Measurements from ENCODE around the gene IL5. TPM values are rescaled to one million over a fixed set of nuclear protein-coding genes. Genes with fewer than 3 reads are reported as not detected.

IL5 gene
- total and polyA plus RNA-seq, 2 donors (not counting 1 experiment from before 2014, with no cell fraction given), result not detected

DNA sequence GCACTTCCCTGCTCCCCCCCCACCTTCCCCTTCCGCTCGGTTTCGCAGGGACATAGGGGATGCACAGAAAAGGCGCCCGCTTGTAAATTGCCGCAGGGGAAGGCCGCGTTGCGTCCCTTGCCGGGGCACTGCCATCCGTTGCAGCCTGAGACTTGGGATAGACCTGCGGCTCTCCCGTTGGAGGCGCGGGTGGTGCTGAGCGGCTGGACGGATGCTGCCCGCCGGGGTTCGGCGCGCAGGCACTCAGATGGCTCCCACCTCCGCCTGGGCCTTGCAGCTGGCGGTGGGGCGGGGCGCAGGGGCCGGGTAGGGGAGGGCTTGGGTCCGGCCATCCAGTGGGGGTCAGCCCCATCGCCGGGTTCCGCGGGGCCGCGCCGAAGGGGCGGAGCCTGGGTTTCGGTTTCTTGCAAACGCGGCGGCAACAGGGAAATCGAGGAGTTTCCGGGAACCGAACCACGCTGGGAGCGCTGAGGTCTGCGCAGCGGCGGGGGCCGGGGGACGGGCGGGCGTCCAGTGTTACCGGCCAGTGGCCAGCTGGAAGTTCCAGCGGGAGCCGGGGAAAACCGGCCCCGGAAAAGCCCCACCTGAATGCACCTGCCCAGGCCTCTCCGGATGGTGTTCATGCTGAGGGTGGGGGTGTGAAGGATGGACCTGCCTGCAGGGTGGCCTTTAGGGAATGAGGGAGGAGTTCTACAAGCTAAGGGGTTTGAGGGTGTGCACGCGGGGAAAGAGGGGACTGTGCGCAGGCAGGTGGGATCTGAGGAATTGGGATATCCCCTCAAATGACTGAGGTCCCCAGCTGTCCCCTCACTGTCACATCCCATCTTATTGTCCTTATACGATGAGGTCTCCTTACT is 46.5 kb downstream of the IL5 start:
- H3K36me3 ChIP-seq (replicated peaks in 1 of 2; ENCODE audit: control extremely low read depth in 1 of 2, control insufficient read depth in 1 of 2, extremely low read depth in 1 of 2, insufficient read depth in 2 of 2, low read length in 1 of 2), result no peaks in the 10 kb centered on the region
- TF ChIP-seq, protein P1, sequence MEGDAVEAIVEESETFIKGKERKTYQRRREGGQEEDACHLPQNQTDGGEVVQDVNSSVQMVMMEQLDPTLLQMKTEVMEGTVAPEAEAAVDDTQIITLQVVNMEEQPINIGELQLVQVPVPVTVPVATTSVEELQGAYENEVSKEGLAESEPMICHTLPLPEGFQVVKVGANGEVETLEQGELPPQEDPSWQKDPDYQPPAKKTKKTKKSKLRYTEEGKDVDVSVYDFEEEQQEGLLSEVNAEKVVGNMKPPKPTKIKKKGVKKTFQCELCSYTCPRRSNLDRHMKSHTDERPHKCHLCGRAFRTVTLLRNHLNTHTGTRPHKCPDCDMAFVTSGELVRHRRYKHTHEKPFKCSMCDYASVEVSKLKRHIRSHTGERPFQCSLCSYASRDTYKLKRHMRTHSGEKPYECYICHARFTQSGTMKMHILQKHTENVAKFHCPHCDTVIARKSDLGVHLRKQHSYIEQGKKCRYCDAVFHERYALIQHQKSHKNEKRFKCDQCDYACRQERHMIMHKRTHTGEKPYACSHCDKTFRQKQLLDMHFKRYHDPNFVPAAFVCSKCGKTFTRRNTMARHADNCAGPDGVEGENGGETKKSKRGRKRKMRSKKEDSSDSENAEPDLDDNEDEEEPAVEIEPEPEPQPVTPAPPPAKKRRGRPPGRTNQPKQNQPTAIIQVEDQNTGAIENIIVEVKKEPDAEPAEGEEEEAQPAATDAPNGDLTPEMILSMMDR (IDR thresholded peaks at IDR 0.05), result no peak
- TF ChIP-seq EZH2 (IDR thresholded peaks at IDR 0.05; ENCODE audit: borderline replicate concordance, insufficient read depth, low read depth, low read length, poor library complexity, severe bottlenecking), result no peak
- Mint-ChIP-seq H3K4me3 (peak overlapping the region; percentile 97), H3K9me3 (ENCODE audit: insufficient read depth) (no peaks in the 10 kb centered on the region), H3K4me1 (peaks cover 67% of the 10 kb centered on the region), H3K27ac (peak overlapping the region; percentile 97), H3K27me3 (no peaks in the 10 kb centered on the region)
- H3K4me2 ChIP-seq (replicated peaks; ENCODE audit: low read depth, low read length, poor library complexity, severe bottlenecking), result peak overlapping the region; percentile 96
- CTCF ChIA-PET, result interaction anchor here (0.8 to 13.8 kb wide), 17 partner anchors 8 to 323 kb away, joined by 3 to 528 read pairs (median 9); no protein-coding TSS in a partner anchor
- H3K9ac ChIP-seq (ENCODE audit: low read length), result peak overlapping the region; percentile 88
- peak overlapping the region; percentile 85 to 95 for H3K27ac ChIP-seq (ENCODE audit: low read length in 2 of 2)
- H3K4me1 ChIP-seq (ENCODE audit: control insufficient read depth in 2 of 2, insufficient read depth in 2 of 2, low read length in 2 of 2), result peaks cover 53 to 61% of the 10 kb centered on the region in 2 donors
- ATAC-seq (ENCODE audit: low read depth) (peak; percentile 15), DNase-seq (peak; percentile 73)
- H3K79me2 ChIP-seq (ENCODE audit: control insufficient read depth, insufficient read depth, low read length), result peaks cover 20% of the 10 kb centered on the region
- POLR2A ChIA-PET, result interaction anchor here (0.5 to 4.7 kb wide), 23 partner anchors 9 to 1344 kb away, joined by 3 to 59 read pairs (median 7); partner anchors contain the start of genes P4HA2, RAD50 and SLC22A5
- H3K4me3 ChIP-seq (ENCODE audit: control extremely low read depth in 1 of 5, extremely low read depth in 1 of 5, insufficient read depth in 1 of 5, low read depth in 2 of 5, low read length in 4 of 5), result peak overlapping the region; percentile 12 to 91 (median 84)
- H3K9me3 ChIP-seq (ENCODE audit: control extremely low read depth in 1 of 3, control insufficient read depth in 2 of 3, insufficient read depth in 1 of 3, low read length in 2 of 3), result no peaks in the 10 kb centered on the region
- H4K20me1 ChIP-seq (ENCODE audit: control insufficient read depth, insufficient read depth, low read length, poor library complexity, severe bottlenecking), result no peaks in the 10 kb centered on the region
- WGBS (ENCODE audit: insufficient coverage), result under 1% methylated on average over 59 of the region's 62 CpGs
- intact Hi-C loops (cut with micrococcal nuclease), result loop anchor here (1.0 to 10.0 kb wide), 4 partner anchors 8 to 862 kb away; partner anchors contain the start of gene RAPGEF6
- no peaks in the 10 kb centered on the region for H3K27me3 ChIP-seq (replicated peaks in 1 of 4; ENCODE audit: control extremely low read depth in 1 of 4, control insufficient read depth in 3 of 4, insufficient read depth in 4 of 4, low read length in 3 of 4)
- H2AFZ ChIP-seq (ENCODE audit: insufficient read depth, low read depth, low read length, poor library complexity, severe bottlenecking), result peak overlapping the region; percentile 90

Data from B cell (primary cell).